ENCODE data around the gene PODXL2.

The PODXL2 gene

GRCh38 chr3:127674101-127674721 lies 45.2 kb downstream of the PODXL2 start:
- Histone ChIP-seq H3K4me3 (ENCODE audit: low read depth in 1 of 2, low read length in 2 of 2) (peak overlapping the region in 1 of 2 donors; percentile 62), H3K36me3 (ENCODE audit: insufficient read depth, low read length) (peaks cover 33% of the 10 kb centered on the region), H3K27me3 (ENCODE audit: control insufficient read depth in 1 of 2, insufficient read depth in 2 of 2, low read length in 2 of 2) (no peaks in the 10 kb centered on the region), H3K4me1 (ENCODE audit: insufficient read depth, low read length) (peaks cover 11% of the 10 kb centered on the region), H3K27ac (ENCODE audit: low read depth, low read length) (no peak overlapping the region), H3K9ac (ENCODE audit: low read length) (peak overlapping the region; percentile 64), H3K9me3 (ENCODE audit: low read length) (no peaks in the 10 kb centered on the region)

- Histone ChIP-seq H3K4me1 (ENCODE audit: insufficient read depth, low read length) (peaks cover 11% of the 10 kb centered on the region), H3K4me3 (ENCODE audit: low read depth in 1 of 2, low read length in 2 of 2) (no peak overlapping the region), H3K27ac (ENCODE audit: low read depth, low read length) (no peak overlapping the region), H3K27me3 (ENCODE audit: control insufficient read depth in 1 of 2, insufficient read depth in 2 of 2, low read length in 2 of 2) (no peaks in the 10 kb centered on the region), H3K9ac (ENCODE audit: low read length) (no peak overlapping the region), H3K9me3 (ENCODE audit: low read length) (no peaks in the 10 kb centered on the region), H3K36me3 (ENCODE audit: insufficient read depth, low read length) (peaks cover 33% of the 10 kb centered on the region)
Observed at GRCh38 chr3:127674790-127675189, 45.8 kb downstream of the PODXL2 start.

DNA sequence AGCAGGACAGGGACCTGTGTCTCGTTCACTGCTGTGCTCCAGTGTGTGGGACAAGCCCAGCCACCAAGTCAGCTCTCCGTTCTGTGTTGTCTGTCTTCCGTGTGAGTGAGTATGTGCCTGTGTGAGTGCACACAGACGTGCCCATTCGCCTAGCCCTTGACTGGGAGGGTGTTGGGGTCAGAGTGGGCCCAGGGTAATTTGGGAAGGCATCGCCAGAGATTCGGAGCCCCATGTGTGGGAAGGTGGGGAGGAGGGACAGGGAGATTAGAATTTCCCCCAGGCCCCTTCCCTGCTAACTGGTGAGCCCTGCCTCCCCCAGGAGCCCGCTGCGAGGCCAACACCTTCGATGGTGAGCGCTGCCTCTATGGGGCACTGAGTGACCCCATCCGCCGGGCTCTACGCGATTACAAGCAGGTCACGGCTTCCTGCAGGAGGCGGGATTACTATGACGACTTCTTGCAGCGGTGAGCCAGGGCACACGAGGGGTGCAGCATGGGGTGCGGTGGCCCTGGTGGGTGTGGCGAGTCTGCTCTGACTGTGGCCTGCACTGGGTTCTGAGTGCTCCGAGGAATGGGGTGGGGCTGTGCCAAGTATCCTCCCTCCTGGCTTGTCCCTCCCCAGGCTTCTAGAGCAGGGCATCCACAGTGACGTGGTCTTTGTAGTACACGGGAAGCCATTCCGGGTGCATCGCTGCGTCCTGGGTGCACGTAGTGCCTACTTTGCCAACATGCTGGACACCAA lies 46.8 kb downstream of the PODXL2 start:
- no peak overlapping the region for H3K9ac ChIP-seq (ENCODE audit: low read length)
- no peaks in the 10 kb centered on the region for H3K27me3 ChIP-seq (ENCODE audit: control insufficient read depth in 1 of 2, insufficient read depth in 2 of 2, low read length in 2 of 2)
- H3K4me3 ChIP-seq (ENCODE audit: low read depth in 1 of 2, low read length in 2 of 2), result no peak overlapping the region
- peaks cover 11% of the 10 kb centered on the region for H3K4me1 ChIP-seq (ENCODE audit: insufficient read depth, low read length)
- no peaks in the 10 kb centered on the region for H3K9me3 ChIP-seq (ENCODE audit: low read length)
- H3K36me3 ChIP-seq (ENCODE audit: insufficient read depth, low read length), result peaks cover 33% of the 10 kb centered on the region
- H3K27ac ChIP-seq (ENCODE audit: low read depth, low read length), result no peak overlapping the region

DNA sequence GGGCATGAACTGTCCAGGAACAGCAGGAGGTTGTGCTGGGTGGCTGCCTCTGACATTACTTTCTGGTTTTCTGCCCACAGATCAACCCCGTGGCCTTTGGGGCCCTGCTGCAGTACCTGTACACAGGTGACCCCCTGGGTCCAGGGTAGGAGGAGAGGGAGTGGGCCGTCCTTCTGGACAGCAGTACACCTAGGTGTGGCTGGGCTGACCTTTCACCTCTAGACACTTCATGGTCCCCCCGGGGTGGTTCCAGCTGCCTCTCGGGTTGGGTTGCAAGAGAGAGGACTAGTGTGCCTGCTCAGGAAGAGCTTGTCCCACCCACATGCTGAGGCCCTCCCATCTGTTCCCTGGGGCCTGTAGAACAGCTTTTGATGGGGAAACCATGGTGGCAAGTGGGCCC lies 47.5 kb downstream of the PODXL2 start:
- Histone ChIP-seq H3K9ac (ENCODE audit: low read length) (no peak overlapping the region), H3K4me1 (ENCODE audit: insufficient read depth, low read length) (peaks cover 10% of the 10 kb centered on the region), H3K36me3 (ENCODE audit: insufficient read depth, low read length) (peaks cover 33% of the 10 kb centered on the region), H3K27me3 (ENCODE audit: control insufficient read depth in 1 of 2, insufficient read depth in 2 of 2, low read length in 2 of 2) (no peaks in the 10 kb centered on the region), H3K27ac (ENCODE audit: low read depth, low read length) (no peak overlapping the region), H3K4me3 (ENCODE audit: low read depth in 1 of 2, low read length in 2 of 2) (no peak overlapping the region), H3K9me3 (ENCODE audit: low read length) (no peaks in the 10 kb centered on the region)

DNA sequence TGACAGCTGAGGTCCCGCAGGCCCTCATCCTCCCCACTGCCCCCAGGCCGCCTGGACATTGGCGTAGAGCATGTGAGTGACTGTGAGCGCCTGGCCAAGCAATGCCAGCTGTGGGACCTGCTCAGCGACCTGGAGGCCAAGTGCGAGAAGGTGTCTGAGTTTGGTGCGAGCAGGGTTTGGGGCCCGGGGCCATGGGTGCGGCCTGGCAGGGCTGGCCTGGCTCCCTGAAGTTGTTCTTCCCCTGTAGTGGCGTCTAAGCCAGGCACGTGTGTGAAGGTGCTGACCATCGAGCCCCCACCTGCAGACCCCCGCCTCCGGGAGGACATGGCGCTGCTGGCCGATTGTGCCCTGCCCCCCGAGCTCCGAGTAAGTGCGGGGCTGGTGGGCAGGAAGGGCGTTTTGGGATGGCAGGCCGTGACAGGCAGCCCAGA lies 48.0 kb downstream of the PODXL2 start:
- Histone ChIP-seq H3K4me3 (ENCODE audit: low read depth in 1 of 2, low read length in 2 of 2) (no peak overlapping the region), H3K27ac (ENCODE audit: low read depth, low read length) (no peak overlapping the region), H3K36me3 (ENCODE audit: insufficient read depth, low read length) (peaks cover 33% of the 10 kb centered on the region), H3K4me1 (ENCODE audit: insufficient read depth, low read length) (peaks cover 5% of the 10 kb centered on the region), H3K27me3 (ENCODE audit: control insufficient read depth in 1 of 2, insufficient read depth in 2 of 2, low read length in 2 of 2) (no peaks in the 10 kb centered on the region), H3K9ac (ENCODE audit: low read length) (no peak overlapping the region), H3K9me3 (ENCODE audit: low read length) (no peaks in the 10 kb centered on the region)

DNA sequence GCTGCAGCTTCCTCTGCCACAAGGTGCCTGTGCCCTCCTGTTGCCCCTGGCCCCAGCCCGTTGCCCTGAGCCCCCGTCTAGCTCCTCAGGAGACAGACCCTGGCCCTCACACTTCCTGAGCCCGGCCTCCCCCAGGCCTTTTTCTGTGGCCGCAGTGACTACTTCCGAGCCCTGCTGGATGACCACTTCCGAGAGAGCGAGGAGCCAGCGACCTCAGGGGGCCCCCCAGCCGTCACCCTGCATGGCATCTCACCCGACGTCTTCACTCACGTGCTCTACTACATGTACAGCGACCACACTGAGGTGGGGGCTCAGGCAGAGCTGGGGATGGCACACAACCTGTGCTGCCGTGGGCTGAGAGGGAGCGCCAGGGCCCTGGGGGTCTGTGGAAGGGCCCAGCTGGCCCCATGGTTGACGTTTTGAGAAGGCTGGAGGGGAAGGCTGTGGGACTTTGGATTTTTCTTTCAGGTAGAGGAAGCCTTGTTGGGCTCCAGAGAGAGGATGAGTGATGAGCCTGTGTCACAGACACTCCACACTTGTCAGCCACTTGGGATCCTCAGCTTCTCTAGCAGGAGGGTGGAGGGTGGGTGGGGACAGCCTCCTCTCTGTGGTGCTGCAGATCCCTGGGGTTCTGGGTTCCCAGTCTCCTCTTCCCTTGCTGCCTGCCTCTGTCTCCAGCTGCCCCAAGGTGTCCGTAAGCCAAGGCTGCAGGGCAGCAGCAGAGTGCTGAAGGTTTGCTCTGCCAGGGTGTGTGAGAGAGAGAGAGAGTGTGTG lies 48.7 kb downstream of the PODXL2 start:
- H3K9me3 ChIP-seq (ENCODE audit: low read length), result no peaks in the 10 kb centered on the region
- H3K4me3 ChIP-seq (ENCODE audit: low read depth in 1 of 2, low read length in 2 of 2), result no peak overlapping the region
- peaks cover 33% of the 10 kb centered on the region for H3K36me3 ChIP-seq (ENCODE audit: insufficient read depth, low read length)
- H3K9ac ChIP-seq (ENCODE audit: low read length), result no peak overlapping the region
- H3K27ac ChIP-seq (ENCODE audit: low read depth, low read length), result no peak overlapping the region
- H3K4me1 ChIP-seq (ENCODE audit: insufficient read depth, low read length), result peaks cover 5% of the 10 kb centered on the region
- H3K27me3 ChIP-seq (ENCODE audit: control insufficient read depth in 1 of 2, insufficient read depth in 2 of 2, low read length in 2 of 2), result no peaks in the 10 kb centered on the region

DNA sequence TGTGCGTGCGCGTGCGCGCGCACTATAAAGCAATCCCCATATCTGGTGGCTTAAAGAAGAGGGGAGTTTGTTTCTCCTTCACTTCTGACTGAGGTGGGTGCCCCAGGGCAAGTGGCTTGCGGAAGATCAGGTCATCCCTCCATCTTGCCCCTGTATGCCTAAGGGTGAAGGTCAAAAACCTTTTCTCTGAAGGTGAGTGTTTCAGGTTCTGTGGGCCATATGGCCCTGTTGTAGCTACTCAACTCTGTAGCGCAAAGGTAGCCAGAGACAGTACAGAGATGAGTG lies 49.3 kb downstream of the PODXL2 start:
- H3K36me3 ChIP-seq (ENCODE audit: insufficient read depth, low read length), result peaks cover 33% of the 10 kb centered on the region
- H3K27me3 ChIP-seq (ENCODE audit: control insufficient read depth in 1 of 2, insufficient read depth in 2 of 2, low read length in 2 of 2), result no peaks in the 10 kb centered on the region
- H3K9me3 ChIP-seq (ENCODE audit: low read length), result no peaks in the 10 kb centered on the region
- no peak overlapping the region for H3K4me3 ChIP-seq (ENCODE audit: low read depth in 1 of 2, low read length in 2 of 2)
- peaks cover 5% of the 10 kb centered on the region for H3K4me1 ChIP-seq (ENCODE audit: insufficient read depth, low read length)
- H3K9ac ChIP-seq (ENCODE audit: low read length), result no peak overlapping the region
- H3K27ac ChIP-seq (ENCODE audit: low read depth, low read length), result no peak overlapping the region

GRCh38 chr3:127678611-127679533 lies 49.9 kb downstream of the PODXL2 start:
- Histone ChIP-seq H3K9ac (ENCODE audit: low read length) (no peak overlapping the region), H3K27me3 (ENCODE audit: control insufficient read depth in 1 of 2, insufficient read depth in 2 of 2, low read length in 2 of 2) (no peaks in the 10 kb centered on the region), H3K27ac (ENCODE audit: low read depth, low read length) (no peak overlapping the region), H3K4me3 (ENCODE audit: low read depth in 1 of 2, low read length in 2 of 2) (no peak overlapping the region), H3K9me3 (ENCODE audit: low read length) (no peaks in the 10 kb centered on the region), H3K4me1 (ENCODE audit: insufficient read depth, low read length) (peaks cover 4% of the 10 kb centered on the region), H3K36me3 (ENCODE audit: insufficient read depth, low read length) (peaks cover 33% of the 10 kb centered on the region)

DNA sequence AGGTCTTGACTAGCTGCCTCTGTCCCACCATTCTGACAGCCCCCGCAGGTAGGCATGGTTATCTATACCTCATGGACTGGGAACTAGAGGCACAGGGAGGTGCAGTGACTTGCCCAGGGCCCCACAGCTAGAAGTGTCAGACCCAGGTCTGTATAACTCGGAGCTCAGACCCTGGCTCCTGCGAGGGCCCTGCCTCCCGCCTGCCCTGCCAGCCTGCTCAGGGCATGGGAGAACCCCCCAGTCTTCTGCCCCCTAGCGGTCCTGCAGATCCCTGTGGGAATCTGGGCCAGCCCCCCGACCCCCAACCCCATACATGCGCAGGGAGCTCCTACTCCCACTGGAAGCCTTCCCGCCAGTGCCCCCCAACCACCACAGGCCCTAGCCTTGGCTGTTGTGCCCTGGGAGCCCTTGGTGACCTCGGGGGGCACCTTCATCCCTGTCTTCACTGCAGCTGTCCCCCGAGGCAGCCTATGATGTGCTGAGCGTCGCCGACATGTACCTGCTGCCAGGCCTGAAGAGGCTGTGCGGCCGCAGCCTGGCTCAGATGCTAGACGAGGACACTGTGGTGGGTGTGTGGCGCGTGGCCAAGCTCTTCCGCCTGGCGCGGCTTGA lies 50.7 kb downstream of the PODXL2 start:
- no peak overlapping the region for H3K9ac ChIP-seq (ENCODE audit: low read length)
- H3K27ac ChIP-seq (ENCODE audit: low read depth, low read length), result no peak overlapping the region
- no peaks in the 10 kb centered on the region for H3K9me3 ChIP-seq (ENCODE audit: low read length)
- no peaks in the 10 kb centered on the region for H3K4me1 ChIP-seq (ENCODE audit: insufficient read depth, low read length)
- H3K27me3 ChIP-seq (ENCODE audit: control insufficient read depth in 1 of 2, insufficient read depth in 2 of 2, low read length in 2 of 2), result no peaks in the 10 kb centered on the region
- no peak overlapping the region for H3K4me3 ChIP-seq (ENCODE audit: low read depth in 1 of 2, low read length in 2 of 2)
- H3K36me3 ChIP-seq (ENCODE audit: insufficient read depth, low read length), result peaks cover 33% of the 10 kb centered on the region

DNA sequence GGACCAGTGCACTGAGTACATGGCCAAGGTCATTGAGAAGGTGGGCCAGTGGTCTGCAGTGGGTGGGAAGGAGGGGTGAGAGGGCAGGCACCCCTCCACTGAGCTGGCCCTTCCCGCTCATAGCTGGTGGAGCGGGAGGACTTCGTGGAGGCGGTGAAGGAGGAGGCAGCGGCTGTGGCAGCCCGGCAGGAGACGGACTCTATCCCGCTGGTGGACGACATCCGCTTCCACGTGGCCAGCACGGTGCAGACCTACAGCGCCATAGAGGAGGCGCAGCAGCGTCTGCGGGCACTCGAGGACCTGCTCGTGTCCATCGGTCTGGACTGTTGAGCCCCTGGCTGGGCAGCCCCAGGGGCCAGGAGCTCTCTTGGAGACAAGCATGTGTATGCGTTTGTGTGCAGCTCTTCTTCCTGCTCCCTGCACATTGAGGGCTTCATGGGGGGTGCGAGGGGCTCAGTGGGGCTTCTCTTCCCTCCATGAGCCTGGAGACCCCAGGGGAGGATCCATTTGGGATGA lies 51.2 kb downstream of the PODXL2 start:
- no peaks in the 10 kb centered on the region for H3K9me3 ChIP-seq (ENCODE audit: low read length)
- no peaks in the 10 kb centered on the region for H3K27me3 ChIP-seq (ENCODE audit: control insufficient read depth in 1 of 2, insufficient read depth in 2 of 2, low read length in 2 of 2)
- no peak overlapping the region for H3K9ac ChIP-seq (ENCODE audit: low read length)
- H3K36me3 ChIP-seq (ENCODE audit: insufficient read depth, low read length), result peaks cover 33% of the 10 kb centered on the region
- H3K4me1 ChIP-seq (ENCODE audit: insufficient read depth, low read length), result no peaks in the 10 kb centered on the region
- no peak overlapping the region for H3K4me3 ChIP-seq (ENCODE audit: low read depth in 1 of 2, low read length in 2 of 2)
- no peak overlapping the region for H3K27ac ChIP-seq (ENCODE audit: low read depth, low read length)
